Sigmoid colon (tissue), 7 donors: ENCODE data around the gene PNPLA8. TPM values are rescaled to one million over a fixed set of nuclear protein-coding genes. Genes with fewer than 3 reads are reported as not detected.

Experiments
- DNase-seq: peaks from one replicate; pipeline ENCODE4 v3.0.0-alpha.2; 2019
- H3K27ac ChIP-seq, 4 donors: fragments of 200-600 bp; sonication (generic); one replicate each; pipeline ENCODE4 v1.5.1; 2016 to 2019; ENCODE audit warnings: mild to moderate bottlenecking in 1 of 4
- H3K27me3 ChIP-seq, 3 donors: fragments of 200-600 bp; sonication (generic); one replicate each; pipeline ENCODE4 v1.5.1; 2019; ENCODE audit warnings: mild to moderate bottlenecking in 1 of 3
- H3K36me3 ChIP-seq, 4 donors: fragments of 200-600 bp; sonication (generic); one replicate each; pipeline ENCODE4 v1.5.1; 2016 to 2019
- H3K4me1 ChIP-seq, 4 donors: fragments of 200-600 bp; sonication (generic); one replicate each; pipeline ENCODE4 v1.5.1; 2017 to 2019
- H3K4me3 ChIP-seq, 4 donors: fragments of 200-600 bp; sonication (generic); one replicate each; pipeline ENCODE4 v1.5.1; 2017 to 2019; ENCODE audit warnings: mild to moderate bottlenecking in 2 of 4, moderate library complexity in 1 of 4
- H3K9me3 ChIP-seq, 4 donors: fragments of 200-600 bp in 3 of 4; sonication (generic) in 3 of 4; one replicate each; pipeline versions ENCODE4 v1.5.1 to v1.6.1; 2013 to 2019
- EP300 ChIP-seq, 4 donors: sonication (generic); formaldehyde crosslinking; IDR thresholded peaks; one replicate each; pipeline ENCODE4 v1.6.1; 2017; ENCODE audit warnings: antibody characterized with exemption in 4 of 4
- POLR2A ChIP-seq, 2 donors: fragments of 450-650 bp; IDR thresholded peaks; one replicate each; pipeline ENCODE4 v1.6.1; 2016; ENCODE audit warnings: antibody characterized with exemption in 2 of 2, mild to moderate bottlenecking in 2 of 2, moderate library complexity in 2 of 2
- POLR2AphosphoS5 ChIP-seq, 4 donors: sonication (generic); formaldehyde crosslinking; IDR thresholded peaks; one replicate each; pipeline ENCODE4 v1.6.1; 2017; ENCODE audit warnings: antibody characterized with exemption in 4 of 4
- WGBS, 2 donors: extraction: QIAGEN DNeasy Blood & Tissue Kit; methylation state at CpG; one replicate each; pipeline ENCODE4 v1.1.7; 2013; 5-methylcytosine and 5-hydroxymethylcytosine counted together
- intact Hi-C: fragments of 100-400 bp; cut with DNase I; formaldehyde crosslinking; loops from one replicate; pipeline ENCODE4 v1.15.1; 2023
- polyA plus RNA-seq, 3 donors: library from polyadenylated mRNA; stranded (reverse); fragments of 200-250 nt; gene quantifications; one replicate each; pipeline ENCODE4 v1.2.3, GENCODE V29; 2013
- total RNA-seq, 4 donors: library from RNA; depleted of rRNA; stranded (reverse); fragments of >200 nt; gene quantifications; one replicate each; pipeline ENCODE4 v1.1.0, GENCODE V29; 2016
- TF ChIP-seq, protein P1 (sequence below), 4 experiments: fragments of 450-650 bp in 3 of 4; fragments of 200-600 bp in 1 of 4; IDR thresholded peaks; one replicate each; pipeline ENCODE4 v1.5.1; 2016 to 2019; ENCODE audit warnings: antibody characterized with exemption in 4 of 4, mild to moderate bottlenecking in 3 of 4, moderate library complexity in 2 of 4
- donor health status: healthy with polysubstance abuse.
- donor health status: Bipolar disorder and iron deficiency.
- donor health status: healthy.

The PNPLA8 gene
- total and polyA plus RNA-seq, 7 donors: 12.0 to 42.9 (median 26.3) TPM

DNA sequence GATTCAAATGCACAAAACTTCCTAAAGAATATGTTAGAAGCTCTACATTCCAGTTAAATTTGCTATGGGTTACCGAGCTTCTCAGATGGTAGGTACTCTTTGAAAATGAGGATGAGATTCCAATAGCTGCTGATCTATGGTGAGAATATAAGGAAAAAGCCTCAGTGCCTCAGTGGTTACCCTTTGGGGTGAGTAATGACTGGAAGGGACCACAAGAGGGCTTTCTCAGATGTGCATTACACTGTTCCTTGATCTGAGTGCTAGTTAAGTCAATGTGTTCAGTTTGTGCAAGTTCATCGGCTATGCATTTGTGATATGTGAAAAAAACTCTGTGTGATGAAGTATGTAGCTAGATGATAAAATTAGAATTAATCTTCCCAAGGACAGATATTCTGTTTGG is 73.2 kb downstream of the PNPLA8 start:
- no peak overlapping the region for H3K4me3 ChIP-seq
- WGBS, 2 donors: 58 to 72% methylated on average over 2 of the region's 2 CpGs
- no peaks in the 10 kb centered on the region for H3K36me3 ChIP-seq
- no peak overlapping the region for H3K27ac ChIP-seq
- intact Hi-C loops: no loop called here
- peaks cover 0 to 29% (median 24%) of the 10 kb centered on the region in 4 donors for H3K4me1 ChIP-seq
- DNase-seq: no peak
- peaks cover 19 to 65% (median 32%) of the 10 kb centered on the region in 3 donors for H3K27me3 ChIP-seq
- H3K9me3 ChIP-seq: no peaks in the 10 kb centered on the region
- TF ChIP-seq POLR2AphosphoS5 (IDR thresholded peaks at IDR 0.05): no peak
- no peak for TF ChIP-seq POLR2A (IDR thresholded peaks at IDR 0.05)
- TF ChIP-seq, protein P1, sequence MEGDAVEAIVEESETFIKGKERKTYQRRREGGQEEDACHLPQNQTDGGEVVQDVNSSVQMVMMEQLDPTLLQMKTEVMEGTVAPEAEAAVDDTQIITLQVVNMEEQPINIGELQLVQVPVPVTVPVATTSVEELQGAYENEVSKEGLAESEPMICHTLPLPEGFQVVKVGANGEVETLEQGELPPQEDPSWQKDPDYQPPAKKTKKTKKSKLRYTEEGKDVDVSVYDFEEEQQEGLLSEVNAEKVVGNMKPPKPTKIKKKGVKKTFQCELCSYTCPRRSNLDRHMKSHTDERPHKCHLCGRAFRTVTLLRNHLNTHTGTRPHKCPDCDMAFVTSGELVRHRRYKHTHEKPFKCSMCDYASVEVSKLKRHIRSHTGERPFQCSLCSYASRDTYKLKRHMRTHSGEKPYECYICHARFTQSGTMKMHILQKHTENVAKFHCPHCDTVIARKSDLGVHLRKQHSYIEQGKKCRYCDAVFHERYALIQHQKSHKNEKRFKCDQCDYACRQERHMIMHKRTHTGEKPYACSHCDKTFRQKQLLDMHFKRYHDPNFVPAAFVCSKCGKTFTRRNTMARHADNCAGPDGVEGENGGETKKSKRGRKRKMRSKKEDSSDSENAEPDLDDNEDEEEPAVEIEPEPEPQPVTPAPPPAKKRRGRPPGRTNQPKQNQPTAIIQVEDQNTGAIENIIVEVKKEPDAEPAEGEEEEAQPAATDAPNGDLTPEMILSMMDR (IDR thresholded peaks at IDR 0.05): no peak
- no peak for TF ChIP-seq EP300 (IDR thresholded peaks at IDR 0.05)

DNA sequence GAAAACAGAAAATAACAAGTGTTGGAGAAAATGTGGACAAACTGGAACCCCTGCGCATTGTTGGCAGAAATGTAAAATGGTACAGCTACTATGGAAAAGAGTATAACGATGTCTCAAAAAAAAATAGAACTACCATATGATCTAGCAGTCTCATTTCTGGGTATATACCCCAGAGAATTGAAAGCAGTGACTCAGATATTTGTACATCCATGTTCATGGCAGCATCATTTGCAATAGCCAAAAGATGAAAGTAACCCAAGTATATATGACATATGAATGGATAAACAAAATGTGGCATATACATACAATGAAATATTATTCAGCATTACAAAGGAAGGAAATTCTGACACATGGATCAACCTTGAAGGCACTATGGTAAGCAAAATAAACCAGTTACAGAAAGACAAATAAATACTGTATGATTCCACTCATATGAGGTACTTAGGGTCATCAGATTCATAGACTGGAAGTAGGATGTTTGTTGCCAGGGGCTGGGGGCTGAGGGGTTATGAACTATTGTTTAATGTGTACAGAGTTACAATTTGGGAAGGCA is 74.6 kb downstream of the PNPLA8 start:
- TF ChIP-seq EP300 (IDR thresholded peaks at IDR 0.05) (no peak), POLR2A (IDR thresholded peaks at IDR 0.05) (no peak), POLR2AphosphoS5 (IDR thresholded peaks at IDR 0.05) (no peak)
- TF ChIP-seq, protein P1 (IDR thresholded peaks at IDR 0.05): no peak
- H3K36me3 ChIP-seq: no peaks in the 10 kb centered on the region
- H3K9me3 ChIP-seq: no peaks in the 10 kb centered on the region
- no peak overlapping the region for H3K27ac ChIP-seq
- H3K4me1 ChIP-seq: peaks cover 0 to 20% (median 19%) of the 10 kb centered on the region in 4 donors
- DNase-seq: no peak
- intact Hi-C loops: no loop called here
- no peak overlapping the region for H3K4me3 ChIP-seq
- H3K27me3 ChIP-seq: peaks cover 15 to 52% (median 20%) of the 10 kb centered on the region in 3 donors
- 88 to 92% methylated on average over 2 of the region's 2 CpGs for WGBS, 2 donors

DNA sequence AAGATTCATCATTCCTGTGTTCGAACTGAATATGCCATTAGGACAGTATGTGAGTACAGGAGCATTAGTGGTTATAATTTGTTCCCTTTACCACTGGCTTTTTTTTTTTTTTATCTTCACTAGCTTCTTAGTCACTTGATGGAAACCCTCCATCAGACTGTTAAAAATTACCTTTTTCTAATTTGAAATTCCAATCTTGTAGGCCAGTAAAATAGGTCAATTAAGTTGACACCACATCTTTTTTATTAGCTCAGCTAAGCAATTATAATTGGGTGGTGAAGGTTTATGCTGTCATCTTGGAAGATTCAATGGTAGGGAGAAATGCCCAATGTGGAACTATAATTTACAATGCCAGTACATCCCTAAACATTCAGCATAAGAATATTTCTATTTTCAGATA is 75.8 kb downstream of the PNPLA8 start:
- intact Hi-C loops: no loop called here
- DNase-seq: no peak
- Histone ChIP-seq H3K27me3 (peaks cover 4 to 40% (median 8%) of the 10 kb centered on the region in 3 donors), H3K27ac (no peak overlapping the region), H3K36me3 (no peaks in the 10 kb centered on the region), H3K4me3 (no peak overlapping the region), H3K4me1 (peaks cover 0 to 8% (median 7%) of the 10 kb centered on the region in 4 donors), H3K9me3 (no peaks in the 10 kb centered on the region)
- 86 to 92% methylated on average over 1 of the region's 1 CpG for WGBS, 2 donors
- TF ChIP-seq, protein P1 (IDR thresholded peaks at IDR 0.05): no peak
- TF ChIP-seq EP300 (IDR thresholded peaks at IDR 0.05): no peak
- TF ChIP-seq POLR2AphosphoS5 (IDR thresholded peaks at IDR 0.05): no peak
- TF ChIP-seq POLR2A (IDR thresholded peaks at IDR 0.05): no peak

- no peak for TF ChIP-seq POLR2AphosphoS5 (IDR thresholded peaks at IDR 0.05)
- no peak for TF ChIP-seq EP300 (IDR thresholded peaks at IDR 0.05)
- no peak for TF ChIP-seq POLR2A (IDR thresholded peaks at IDR 0.05)
- TF ChIP-seq, protein P1 (IDR thresholded peaks at IDR 0.05): no peak
- no peak overlapping the region for H3K4me3 ChIP-seq
- H3K36me3 ChIP-seq: no peaks in the 10 kb centered on the region
- peaks cover 0 to 33% (median 2%) of the 10 kb centered on the region in 3 donors for H3K27me3 ChIP-seq
- no peaks in the 10 kb centered on the region for H3K9me3 ChIP-seq
- H3K27ac ChIP-seq: no peak overlapping the region
- DNase-seq: no peak
- peaks cover 0 to 1% (median under 1%) of the 10 kb centered on the region in 4 donors for H3K4me1 ChIP-seq
- intact Hi-C loops: no loop called here
Measured at GRCh38 chr7:108449521-108449920, 76.4 kb downstream of the PNPLA8 start.
